ENCODE results near the gene ASAP2.

GRCh38 chr2:9160732-9161131, 45.9 kb upstream of the ASAP2 start:
- TF ChIP-seq CTCF (conservative IDR thresholded peaks at IDR 0.05) (no peak), EZH2 (IDR thresholded peaks at IDR 0.05; ENCODE audit: low read depth) (no peak)

All from PC-9 (cell line).